HEK293 (cell line): ENCODE measurements around the gene RIN3.

Experiments used
- BCL11A ChIP-seq: fragments of 450-650 bp; formaldehyde crosslinking; IDR thresholded peaks from 2 replicates; pipeline ENCODE4 v1.5.1; 2016; ENCODE audit warnings: low read depth, missing biosample characterization, missing genetic modification characterization
- HOXA7 ChIP-seq: sonication (generic); formaldehyde crosslinking; IDR thresholded peaks from 2 replicates; pipeline ENCODE4 v1.8.1; 2022; ENCODE audit warnings: missing genetic modification reagents, borderline replicate concordance
- REPIN1 ChIP-seq: fragments of 450-650 bp; formaldehyde crosslinking; IDR thresholded peaks from 2 replicates; pipeline ENCODE4 v1.5.1; 2017; ENCODE audit warnings: missing biosample characterization, missing genetic modification characterization, low read depth
- SP7 ChIP-seq: fragments of 450-650 bp; formaldehyde crosslinking; IDR thresholded peaks from 2 replicates; pipeline ENCODE4 v1.5.1; 2016; ENCODE audit warnings: missing biosample characterization, missing genetic modification characterization
- ZBTB44 ChIP-seq: fragments of 450-650 bp; IDR thresholded peaks from 2 replicates; pipeline ENCODE4 v1.5.1; 2018; ENCODE audit warnings: missing biosample characterization, mild to moderate bottlenecking, missing genetic modification characterization
- ZNF140 ChIP-seq: fragments of 450-650 bp; formaldehyde crosslinking; IDR thresholded peaks from 2 replicates; pipeline ENCODE4 v1.5.1; 2016; ENCODE audit warnings: missing biosample characterization, missing genetic modification characterization
- ZNF211 ChIP-seq: fragments of 450-650 bp; formaldehyde crosslinking; IDR thresholded peaks from 2 replicates; pipeline ENCODE4 v1.5.1; 2016; ENCODE audit warnings: low read depth, missing biosample characterization, missing genetic modification characterization
- ZNF423 ChIP-seq: fragments of 450-650 bp; formaldehyde crosslinking; IDR thresholded peaks from 2 replicates; pipeline ENCODE4 v1.5.1; 2016; ENCODE audit warnings: missing biosample characterization, missing genetic modification characterization
- ZNF433 ChIP-seq: fragments of 450-650 bp; formaldehyde crosslinking; IDR thresholded peaks from 2 replicates; pipeline ENCODE4 v1.5.1; 2016; ENCODE audit warnings: missing biosample characterization, missing genetic modification characterization, low read depth
- ZNF548 ChIP-seq: fragments of 450-650 bp; formaldehyde crosslinking; IDR thresholded peaks from 2 replicates; pipeline ENCODE4 v1.5.1; 2016; ENCODE audit warnings: missing biosample characterization, missing genetic modification characterization
- ZNF792 ChIP-seq: fragments of 450-650 bp; formaldehyde crosslinking; IDR thresholded peaks from 2 replicates; pipeline ENCODE4 v1.5.1; 2016; ENCODE audit warnings: missing biosample characterization, missing genetic modification characterization
- ZSCAN5A ChIP-seq: fragments of 450-650 bp; formaldehyde crosslinking; IDR thresholded peaks from 2 replicates; pipeline ENCODE4 v1.5.1; 2016; ENCODE audit warnings: missing biosample characterization, missing genetic modification characterization
- TF ChIP-seq, protein P1 (sequence below): fragments of 450-650 bp; formaldehyde crosslinking; IDR thresholded peaks from 2 replicates; pipeline ENCODE4 v1.5.1; 2016; ENCODE audit warnings: missing biosample characterization, missing genetic modification characterization
- TF ChIP-seq, protein P2 (sequence below): fragments of 450-650 bp; formaldehyde crosslinking; IDR thresholded peaks from 2 replicates; pipeline ENCODE4 v1.5.1; 2016; ENCODE audit warnings: missing biosample characterization, missing genetic modification characterization

DNA sequence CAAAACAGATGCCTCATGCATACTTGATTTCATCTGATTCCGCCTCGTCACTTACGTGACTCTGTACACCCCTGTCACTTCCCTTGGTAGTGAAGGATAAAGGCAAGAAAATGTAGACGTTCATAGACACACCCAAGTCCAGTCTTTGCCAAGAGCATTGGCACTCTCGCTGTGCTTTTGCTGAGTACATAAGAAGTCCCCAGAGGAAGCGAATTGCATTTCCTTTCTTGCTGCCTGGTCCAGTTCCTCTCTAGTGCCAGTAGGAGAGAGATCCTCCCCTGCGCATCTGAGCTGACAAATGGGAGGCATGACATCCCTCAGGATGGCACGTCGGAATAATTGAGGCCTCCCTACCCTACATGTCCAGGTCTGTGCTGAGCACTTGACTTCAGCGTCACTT lies 21.3 kb upstream of the RIN3 start:
- TF ChIP-seq, protein P1, sequence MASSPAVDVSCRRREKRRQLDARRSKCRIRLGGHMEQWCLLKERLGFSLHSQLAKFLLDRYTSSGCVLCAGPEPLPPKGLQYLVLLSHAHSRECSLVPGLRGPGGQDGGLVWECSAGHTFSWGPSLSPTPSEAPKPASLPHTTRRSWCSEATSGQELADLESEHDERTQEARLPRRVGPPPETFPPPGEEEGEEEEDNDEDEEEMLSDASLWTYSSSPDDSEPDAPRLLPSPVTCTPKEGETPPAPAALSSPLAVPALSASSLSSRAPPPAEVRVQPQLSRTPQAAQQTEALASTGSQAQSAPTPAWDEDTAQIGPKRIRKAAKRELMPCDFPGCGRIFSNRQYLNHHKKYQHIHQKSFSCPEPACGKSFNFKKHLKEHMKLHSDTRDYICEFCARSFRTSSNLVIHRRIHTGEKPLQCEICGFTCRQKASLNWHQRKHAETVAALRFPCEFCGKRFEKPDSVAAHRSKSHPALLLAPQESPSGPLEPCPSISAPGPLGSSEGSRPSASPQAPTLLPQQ (tag by site-specific recombination), result no peak
- TF ChIP-seq ZNF140, result no peak
- no peak for TF ChIP-seq ZNF433
- TF ChIP-seq HOXA7 (CRISPR knock-in tag), result no peak
- TF ChIP-seq, protein P2, sequence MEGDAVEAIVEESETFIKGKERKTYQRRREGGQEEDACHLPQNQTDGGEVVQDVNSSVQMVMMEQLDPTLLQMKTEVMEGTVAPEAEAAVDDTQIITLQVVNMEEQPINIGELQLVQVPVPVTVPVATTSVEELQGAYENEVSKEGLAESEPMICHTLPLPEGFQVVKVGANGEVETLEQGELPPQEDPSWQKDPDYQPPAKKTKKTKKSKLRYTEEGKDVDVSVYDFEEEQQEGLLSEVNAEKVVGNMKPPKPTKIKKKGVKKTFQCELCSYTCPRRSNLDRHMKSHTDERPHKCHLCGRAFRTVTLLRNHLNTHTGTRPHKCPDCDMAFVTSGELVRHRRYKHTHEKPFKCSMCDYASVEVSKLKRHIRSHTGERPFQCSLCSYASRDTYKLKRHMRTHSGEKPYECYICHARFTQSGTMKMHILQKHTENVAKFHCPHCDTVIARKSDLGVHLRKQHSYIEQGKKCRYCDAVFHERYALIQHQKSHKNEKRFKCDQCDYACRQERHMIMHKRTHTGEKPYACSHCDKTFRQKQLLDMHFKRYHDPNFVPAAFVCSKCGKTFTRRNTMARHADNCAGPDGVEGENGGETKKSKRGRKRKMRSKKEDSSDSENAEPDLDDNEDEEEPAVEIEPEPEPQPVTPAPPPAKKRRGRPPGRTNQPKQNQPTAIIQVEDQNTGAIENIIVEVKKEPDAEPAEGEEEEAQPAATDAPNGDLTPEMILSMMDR, result no peak
- no peak for TF ChIP-seq ZNF423 (tag by site-specific recombination)
- no peak for TF ChIP-seq REPIN1
- TF ChIP-seq ZNF548 (tag by site-specific recombination), result no peak
- TF ChIP-seq ZNF211 (tag by site-specific recombination), result no peak
- no peak for TF ChIP-seq SP7 (tag by site-specific recombination)
- no peak for TF ChIP-seq ZBTB44 (tag by site-specific recombination)
- no peak for TF ChIP-seq ZNF792 (tag by site-specific recombination)
- no peak for TF ChIP-seq ZSCAN5A
- TF ChIP-seq BCL11A, result no peak
